SIG-M5 (cell line): ENCODE results near the gene COX7A2L.
"Not testable (repeated sequence)": the region's sequence is repeated elsewhere in the genome, so short reads cannot be mapped to it uniquely, and the experiment has no call there.

ENCODE experiments used
- DNase-seq: peaks from one replicate; lab custom pipeline; 2025; lab: John Stamatoyannopoulos, UW

The COX7A2L gene

GRCh38 chr2:42367835-42368234 lies 6.8 kb upstream of the COX7A2L start:
- no peak for DNase-seq

GRCh38 chr2:42366411-42366810 lies 5.4 kb upstream of the COX7A2L start:
- DNase-seq: no peak

GRCh38 chr2:42364658-42365057 lies 3.6 kb upstream of the COX7A2L start:
- no peak for DNase-seq

- no peak for DNase-seq
Observed at GRCh38 chr2:42363413-42363812, 2.4 kb upstream of the COX7A2L start.

GRCh38 chr2:42361728-42362283 lies 789 bp upstream of the COX7A2L start:
- no peak for DNase-seq

- no peak for DNase-seq
Observed at GRCh38 chr2:42360493-42360889, 526 bp downstream of the COX7A2L start.

- DNase-seq: no peak
Observed at GRCh38 chr2:42359965-42360483, 993 bp downstream of the COX7A2L start.

- DNase-seq: no peak
Observed at GRCh38 chr2:42359304-42359964, 1.6 kb downstream of the COX7A2L start.

- DNase-seq: no peak
Observed at GRCh38 chr2:42353792-42354429, 7.1 kb downstream of the COX7A2L start.

GRCh38 chr2:42351864-42352263 lies 9.2 kb downstream of the COX7A2L start:
- no peak for DNase-seq

GRCh38 chr2:42350434-42351063 lies 10.5 kb downstream of the COX7A2L start:
- no peak for DNase-seq

- DNase-seq: no peak
Observed at GRCh38 chr2:42348113-42348805, 12.8 kb downstream of the COX7A2L start.

GRCh38 chr2:42347518-42347917 lies 13.5 kb downstream of the COX7A2L start:
- not testable (repeated sequence) for DNase-seq

- not testable (repeated sequence) for DNase-seq
Observed at GRCh38 chr2:42346856-42347255, 14.2 kb downstream of the COX7A2L start.

GRCh38 chr2:42345986-42346385 lies 15.0 kb downstream of the COX7A2L start:
- no peak for DNase-seq

GRCh38 chr2:42342795-42343241 lies 18.2 kb downstream of the COX7A2L start:
- DNase-seq: no peak

GRCh38 chr2:42342061-42342794 lies 18.8 kb downstream of the COX7A2L start:
- no peak for DNase-seq

GRCh38 chr2:42340938-42341636 lies 19.9 kb downstream of the COX7A2L start:
- no peak for DNase-seq

GRCh38 chr2:42340045-42340937 lies 20.7 kb downstream of the COX7A2L start:
- DNase-seq: no peak
